GM21576 (cell line): Measurements from ENCODE around the gene COA6.
A peak's percentile ranks its signal among the peaks of the same experiment; 100 is the strongest.
"Not testable (repeated sequence)": the region's sequence is repeated elsewhere in the genome, so short reads cannot be mapped to it uniquely, and the experiment has no call there.

Source experiments
- ATAC-seq: cut with Tn5 transposase; IDR thresholded peaks from one replicate; pipeline ENCODE4 v1.9.1; 2021; ENCODE audit warnings: mild to moderate bottlenecking, moderate library complexity; ENCODE audit not compliant: unreplicated experiment

COA6 gene

DNA sequence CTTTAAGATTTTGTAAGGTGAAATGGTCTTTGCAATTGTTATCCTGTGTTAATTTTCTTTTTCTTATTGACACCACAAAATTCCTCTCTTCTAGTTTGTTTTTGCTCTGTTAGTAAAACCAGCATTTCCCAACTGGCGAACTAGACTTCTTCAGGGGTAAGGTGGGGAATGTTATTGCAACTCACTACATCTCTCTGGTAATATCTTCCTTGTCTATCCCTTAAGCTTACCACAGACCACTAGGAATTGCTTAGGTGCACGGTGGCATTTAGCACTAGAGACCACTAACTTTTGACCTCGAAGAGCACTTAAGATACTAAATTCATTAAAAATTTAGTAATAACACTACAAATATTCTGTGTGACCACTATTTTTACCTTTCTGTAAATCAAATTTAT, 4.2 kb upstream of the COA6 start:
- ATAC-seq: no peak

DNA sequence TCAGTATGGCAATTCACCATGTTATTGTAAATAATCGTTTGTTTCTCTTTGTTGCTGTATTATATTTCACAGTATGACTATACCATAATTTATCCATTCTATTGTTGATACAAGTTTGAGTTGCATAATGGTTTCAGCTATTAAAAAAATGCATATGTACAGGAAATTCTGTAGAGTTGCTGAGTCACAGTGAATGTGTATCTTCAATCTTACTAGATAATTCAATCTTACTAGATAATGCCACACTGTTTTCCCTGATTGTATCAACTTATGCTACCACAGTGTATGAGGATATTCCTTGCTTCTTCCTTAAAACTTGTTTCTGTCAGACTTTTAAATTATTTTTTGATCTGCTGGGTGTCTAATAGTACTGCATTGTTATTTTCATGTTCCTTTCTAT, 3.5 kb upstream of the COA6 start:
- no peak for ATAC-seq

DNA sequence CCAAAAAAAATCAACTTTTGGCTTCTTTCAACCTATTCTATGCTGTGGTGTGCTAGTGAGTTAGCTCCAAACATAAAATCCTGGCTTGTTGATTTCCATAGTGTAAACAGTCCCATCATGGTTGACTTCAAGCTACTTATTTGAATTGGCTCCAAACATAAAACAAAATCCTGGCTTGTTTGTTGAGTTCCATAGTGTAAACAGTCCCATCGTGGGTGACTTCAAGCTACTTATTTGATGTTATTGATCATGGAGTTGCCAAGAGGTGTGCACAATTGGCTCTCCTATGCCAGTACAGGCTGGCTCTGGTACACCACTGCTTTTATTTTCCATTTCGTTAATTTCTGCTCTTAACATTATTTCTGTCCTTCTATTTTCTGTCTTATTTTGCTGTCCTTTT, 1.8 kb upstream of the COA6 start:
- ATAC-seq: no peak

DNA sequence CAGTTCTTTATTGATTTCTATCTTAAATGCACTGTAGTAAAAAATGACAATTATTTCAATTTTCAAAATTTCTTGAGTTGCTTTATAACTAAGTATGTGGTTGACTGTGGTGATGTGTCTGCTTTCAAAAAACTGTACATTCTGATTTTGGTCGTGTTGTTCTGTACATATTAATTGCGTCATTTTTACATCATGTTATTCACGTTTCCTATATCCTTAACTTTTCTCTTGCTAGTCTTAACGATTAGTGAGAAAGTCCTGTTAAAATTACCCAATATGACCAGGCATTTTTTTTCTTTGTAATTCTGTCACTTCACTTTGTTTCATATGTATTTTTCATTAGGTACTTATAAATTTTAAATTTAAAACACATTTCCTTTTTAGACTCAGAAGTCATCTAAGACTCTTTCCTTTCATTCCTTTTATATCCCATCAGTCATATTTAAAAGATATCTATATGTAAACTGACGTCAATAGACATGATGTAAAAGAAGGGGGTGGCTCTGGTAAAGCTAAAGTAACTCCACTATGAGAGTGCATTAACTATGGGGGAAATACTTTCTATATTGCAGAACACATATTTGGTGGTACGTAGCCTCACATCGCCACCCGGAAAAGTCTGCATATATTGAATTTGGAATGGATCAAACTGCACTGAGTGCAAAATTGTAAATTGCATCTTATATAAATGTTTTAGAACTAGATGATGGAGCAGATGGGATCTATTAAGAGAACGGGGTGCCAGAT, 1.1 kb upstream of the COA6 start:
- ATAC-seq: no peak

DNA sequence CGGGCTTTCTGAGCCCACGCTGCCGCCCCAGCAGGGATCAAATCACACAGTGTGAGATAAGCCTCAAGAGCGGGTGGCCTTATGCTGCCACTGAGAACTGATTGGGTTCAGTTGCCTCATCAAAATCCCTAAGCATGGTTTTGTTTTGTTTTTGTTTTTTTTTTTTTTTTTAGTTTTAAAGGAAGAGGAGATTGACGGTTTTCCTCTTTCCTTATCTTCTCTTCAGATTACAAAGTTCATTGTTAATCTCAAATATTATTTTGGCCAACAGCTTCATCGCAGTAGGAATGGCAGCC, 651 bp downstream of the COA6 start:
- ATAC-seq: peak; percentile 21

DNA sequence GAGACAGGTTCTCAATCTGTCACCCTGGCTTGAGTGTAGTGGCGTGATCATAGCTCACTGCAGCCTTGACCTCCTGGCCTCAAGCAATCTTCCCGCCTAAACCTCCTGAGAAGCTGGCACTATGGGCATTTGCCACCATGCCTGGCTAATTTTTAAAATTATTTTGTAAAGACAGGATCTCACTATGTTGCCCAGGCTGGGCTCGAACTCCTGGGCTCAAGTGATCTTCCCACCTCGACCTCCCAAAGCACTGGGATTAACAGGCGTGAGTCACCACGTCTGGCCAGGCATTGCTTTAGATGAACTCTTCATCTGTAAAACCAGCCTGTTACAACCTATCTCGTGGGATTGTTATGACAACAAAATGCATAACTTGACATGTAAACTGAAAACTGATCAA, 2.4 kb downstream of the COA6 start:
- no peak for ATAC-seq

DNA sequence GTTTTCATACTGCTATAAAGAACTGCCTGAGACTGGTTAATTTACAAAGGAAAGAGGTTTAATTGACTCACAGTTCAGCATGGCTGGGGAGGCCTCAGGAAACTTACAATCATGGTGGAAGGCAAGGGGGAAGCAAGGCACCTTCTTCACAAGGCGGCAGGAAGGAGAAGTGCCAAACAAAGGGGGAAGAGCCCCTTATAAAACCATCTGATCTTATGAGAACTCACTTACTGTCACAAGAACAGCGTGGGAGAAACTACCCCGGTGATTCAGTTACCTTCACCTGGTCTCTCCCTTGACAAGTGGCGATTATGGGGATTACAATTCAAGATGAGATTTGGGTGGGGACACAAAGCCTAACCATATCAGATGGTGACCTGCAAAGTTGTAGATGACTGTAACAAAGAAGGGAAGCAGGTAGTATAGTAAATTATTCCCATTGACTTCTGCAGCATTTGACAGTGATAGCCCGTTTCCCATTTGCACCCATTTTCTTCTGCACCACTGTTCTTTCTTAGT, 6.4 kb downstream of the COA6 start:
- not testable (repeated sequence) for ATAC-seq

DNA sequence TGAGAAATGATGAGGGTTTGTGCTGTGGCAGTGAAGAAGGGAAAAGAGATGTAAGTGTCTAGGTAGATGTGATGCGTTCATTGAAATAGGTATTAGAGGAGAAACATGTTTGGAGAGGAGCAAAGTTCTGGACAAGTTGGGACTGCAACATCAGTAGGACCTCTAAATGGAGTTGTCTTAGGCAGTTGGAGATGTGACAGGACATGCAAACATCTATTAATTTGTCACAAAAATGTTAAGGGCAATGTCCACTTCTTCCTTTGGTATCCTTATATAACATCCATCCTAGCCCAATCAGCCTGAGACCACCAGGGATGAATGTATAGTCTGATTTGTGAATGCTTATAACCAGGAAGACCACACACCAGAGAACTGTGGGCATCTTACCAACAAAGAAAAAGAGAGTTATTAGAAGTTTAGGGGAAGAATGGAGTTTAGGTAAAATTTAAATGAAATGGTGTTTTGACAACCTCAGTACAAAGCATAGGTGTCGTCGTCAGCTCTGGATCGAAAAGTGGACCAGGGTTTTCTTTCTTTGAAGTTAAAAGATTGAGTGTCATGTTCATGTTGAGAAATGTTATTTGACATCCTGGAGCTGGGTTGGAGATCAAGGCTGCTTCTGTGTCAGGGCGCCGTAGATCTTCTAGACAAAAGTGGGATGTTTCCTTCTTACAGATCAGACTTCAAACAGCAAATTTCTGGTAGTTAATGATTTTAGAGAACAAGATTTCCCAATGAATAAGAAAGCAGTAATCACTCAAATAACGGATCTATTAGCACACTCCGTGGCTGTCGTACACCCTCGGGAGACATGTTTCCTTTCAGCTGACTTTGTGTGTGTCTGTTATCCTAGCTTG, 8.7 kb downstream of the COA6 start:
- no peak for ATAC-seq

DNA sequence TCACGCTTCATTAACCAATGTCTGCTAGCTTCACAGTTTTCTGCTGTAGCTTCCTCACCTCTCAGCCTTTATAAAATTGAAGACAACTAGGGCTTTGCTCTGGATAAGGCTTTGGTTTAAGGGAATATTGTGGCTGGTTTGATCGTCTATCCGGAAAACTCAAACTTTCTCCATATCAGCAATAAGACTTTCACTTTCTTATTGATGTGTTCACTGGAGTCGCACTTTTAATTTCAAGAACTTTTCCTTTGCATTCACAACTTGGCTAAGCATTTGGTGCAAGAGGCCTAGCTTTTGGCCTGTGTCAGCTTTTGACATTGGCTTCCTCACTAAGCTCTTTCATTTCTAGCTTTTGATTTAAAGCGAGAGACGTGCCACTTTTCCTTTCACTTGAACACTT, 12.9 kb downstream of the COA6 start:
- no peak for ATAC-seq

DNA sequence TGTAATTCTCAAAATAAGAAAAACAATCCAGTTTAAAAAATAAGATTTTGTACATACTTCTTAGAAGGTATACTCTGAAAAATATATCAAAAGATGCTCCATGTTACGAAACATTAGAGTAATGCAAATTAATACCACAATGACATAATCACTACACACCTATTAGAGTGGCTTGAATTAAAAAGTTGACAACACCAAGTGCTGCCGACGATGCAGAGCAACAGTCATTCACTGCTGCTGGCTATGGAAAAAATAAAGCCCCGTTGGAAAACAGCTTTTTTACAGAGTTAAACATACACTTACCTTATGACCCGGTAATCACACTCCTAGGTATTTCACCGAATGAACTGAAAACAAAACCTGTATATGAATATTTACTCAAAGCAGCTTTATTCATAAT, 14.8 kb downstream of the COA6 start:
- no peak for ATAC-seq

DNA sequence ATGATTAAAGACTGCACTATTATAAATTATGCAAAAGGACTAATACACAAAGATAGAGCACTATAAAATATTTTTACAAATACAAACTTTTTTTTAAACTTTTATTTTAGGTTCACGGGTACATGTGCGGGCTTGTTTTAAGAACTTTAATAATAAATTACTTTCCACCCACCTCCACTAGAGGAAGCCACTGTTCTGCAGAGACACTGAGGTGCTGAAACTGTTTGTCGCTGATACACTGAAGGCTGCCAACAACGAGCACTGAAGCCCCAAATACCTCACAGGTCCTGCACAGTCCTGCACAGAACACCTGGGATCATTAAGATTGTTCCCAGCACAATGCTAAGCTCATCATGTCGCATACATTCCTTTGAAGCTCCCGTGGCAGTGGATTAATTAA, 19.9 kb downstream of the COA6 start:
- ATAC-seq: no peak

DNA sequence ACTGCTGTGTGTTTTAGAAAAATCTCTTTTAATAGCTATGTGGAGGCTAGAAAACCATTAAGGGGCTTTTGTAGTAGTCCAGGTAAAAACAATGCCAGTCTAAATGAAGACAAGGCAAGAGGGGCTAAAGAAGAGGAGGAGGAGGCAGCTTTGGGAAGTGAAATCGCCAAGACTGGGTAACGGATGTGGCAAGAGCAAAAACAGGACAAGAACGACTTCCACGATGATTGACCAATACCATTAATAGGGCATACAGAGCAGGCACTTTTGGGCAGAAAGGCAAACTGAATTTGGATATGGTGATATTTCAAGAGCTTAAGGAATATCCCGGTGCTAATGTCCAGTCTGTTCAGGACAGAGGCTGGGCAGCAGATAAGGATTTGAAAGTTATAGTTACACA, 22.0 kb downstream of the COA6 start:
- ATAC-seq: no peak

DNA sequence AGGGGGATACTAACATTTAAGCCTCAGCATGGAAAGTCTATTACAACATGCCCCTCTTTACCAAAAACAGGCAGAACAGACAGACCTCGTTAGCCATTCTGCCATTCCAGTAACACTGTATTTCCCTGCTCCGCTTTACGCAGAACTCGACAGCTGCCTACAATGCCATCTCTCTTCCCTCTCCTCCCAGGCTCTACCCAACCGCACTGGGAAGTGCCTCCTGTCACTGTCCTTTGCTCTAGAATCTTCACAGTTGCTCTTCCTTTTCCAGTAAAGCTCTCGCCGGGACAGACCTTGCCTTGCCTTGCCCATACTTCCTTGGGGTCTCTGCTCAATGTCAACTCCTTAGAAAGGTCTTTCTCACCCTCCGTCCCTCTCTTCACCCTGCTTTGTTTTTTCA, 22.8 kb downstream of the COA6 start:
- ATAC-seq: no peak

DNA sequence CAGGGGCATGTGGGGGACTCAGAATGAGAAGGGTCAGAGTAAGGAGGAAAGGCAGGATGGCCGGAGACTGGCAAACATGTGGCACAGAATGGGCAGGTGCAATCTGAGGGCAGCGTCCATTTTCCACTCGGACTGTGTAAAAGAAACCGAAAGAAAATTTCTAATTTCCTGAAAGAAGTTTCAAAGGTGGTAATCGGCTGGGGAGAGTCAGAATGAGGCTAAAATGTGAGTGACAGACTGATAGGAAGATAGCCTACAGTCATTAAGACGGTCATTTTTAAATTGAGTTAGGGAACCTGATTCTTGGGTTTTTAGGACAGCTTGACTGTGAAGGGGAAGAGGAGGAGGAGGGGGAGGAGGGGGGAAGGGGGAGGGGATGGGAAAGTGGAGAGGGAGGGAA, 23.6 kb downstream of the COA6 start:
- ATAC-seq: no peak

DNA sequence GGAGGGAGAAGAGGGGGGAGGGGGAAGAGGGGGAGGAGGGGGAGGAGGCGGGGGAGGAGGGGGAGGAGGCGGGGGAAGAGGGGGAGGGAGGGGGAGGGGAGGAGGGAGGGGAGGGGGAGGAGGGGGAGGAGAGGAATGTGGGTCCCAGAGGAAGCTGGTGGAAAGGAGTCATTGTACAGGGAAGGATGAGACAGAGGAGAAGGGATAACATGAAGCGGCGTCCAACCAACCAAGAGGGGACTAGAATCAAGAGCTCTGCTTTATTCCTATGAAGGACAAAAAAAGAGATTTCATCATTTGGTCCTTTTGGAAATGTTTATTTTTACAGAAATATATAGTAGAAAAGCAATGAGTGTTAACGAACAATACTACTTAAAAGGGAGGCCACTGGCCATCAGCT, 24.5 kb downstream of the COA6 start:
- no peak for ATAC-seq

DNA sequence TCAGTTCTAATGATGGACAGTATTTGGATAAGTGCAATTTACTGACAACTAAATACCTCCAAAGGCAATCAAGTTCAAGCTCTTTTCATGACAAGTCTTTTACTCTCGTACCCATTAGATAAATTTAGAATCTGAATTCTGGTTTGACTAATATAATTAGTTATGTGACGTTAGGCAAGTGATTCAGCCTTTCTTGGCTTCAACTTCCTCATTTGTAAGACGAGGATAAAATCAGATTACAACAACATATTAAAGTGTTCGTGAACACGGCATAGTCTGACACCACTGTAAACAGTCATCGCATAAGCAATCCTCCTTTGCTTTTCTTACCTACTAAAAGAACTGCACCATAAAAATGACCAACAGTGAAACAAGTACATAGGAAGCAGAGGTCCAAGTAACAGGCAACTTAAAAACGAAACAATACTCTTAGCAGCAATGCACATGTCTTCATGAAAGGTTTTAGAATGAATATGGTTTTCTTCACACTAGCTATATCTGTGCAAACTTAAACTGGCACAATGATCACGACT, 25.7 kb downstream of the COA6 start:
- ATAC-seq: peak; percentile 51

DNA sequence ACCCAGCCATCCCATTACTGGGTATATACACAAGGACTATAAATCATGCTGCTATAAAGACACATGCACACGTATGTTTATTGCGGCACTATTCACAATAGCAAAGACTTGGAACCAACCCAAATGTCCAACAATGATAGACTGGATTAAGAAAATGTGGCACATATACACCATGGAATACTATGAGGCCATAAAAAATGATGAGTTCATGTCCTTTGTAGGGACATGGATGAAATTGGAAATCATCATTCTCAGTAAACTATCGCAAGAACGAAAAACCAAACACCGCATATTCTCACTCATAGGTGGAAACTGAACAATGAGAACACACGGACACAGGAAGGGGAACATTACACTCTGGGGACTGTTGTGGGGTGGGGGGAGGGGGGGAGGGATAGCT, 26.3 kb downstream of the COA6 start:
- ATAC-seq: not testable (repeated sequence)

DNA sequence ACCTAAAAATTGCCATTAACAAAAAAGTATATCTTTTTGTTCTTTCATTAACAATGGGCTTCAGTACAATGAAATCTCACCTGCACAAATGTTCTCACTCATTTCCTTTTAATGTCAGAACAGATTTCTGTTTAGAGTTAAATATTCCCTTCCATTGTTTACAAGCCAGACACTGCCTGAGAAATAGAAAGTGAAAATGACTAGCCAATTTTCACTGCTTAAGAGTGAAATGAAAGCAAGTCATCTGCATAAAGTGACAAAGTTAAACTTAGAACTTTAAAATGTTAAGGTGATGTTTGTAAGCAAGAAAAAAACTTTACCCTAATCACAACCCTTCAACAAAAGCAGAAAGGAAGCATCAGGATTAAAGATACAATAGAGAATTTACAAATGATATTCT, 27.5 kb downstream of the COA6 start:
- ATAC-seq: peak; percentile 63

DNA sequence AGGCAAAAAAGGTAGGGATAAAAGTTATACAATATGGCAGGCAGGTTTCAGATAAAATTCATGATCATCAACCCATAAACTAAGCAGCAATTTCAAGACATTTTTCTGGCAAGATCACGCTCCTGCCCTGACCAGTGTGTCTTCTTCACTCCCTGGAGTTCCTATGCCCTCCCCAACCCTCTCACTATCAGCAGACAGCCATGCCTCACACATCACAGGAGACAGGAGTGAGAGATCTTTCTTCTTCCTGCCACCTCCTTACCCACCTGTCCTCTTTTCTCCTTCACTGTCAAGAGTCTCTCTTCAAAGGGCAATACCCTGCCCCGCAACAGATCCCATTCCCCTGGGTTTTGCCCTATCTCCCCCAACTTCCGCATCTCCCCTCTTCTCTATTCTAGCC, 28.4 kb downstream of the COA6 start:
- ATAC-seq: no peak

DNA sequence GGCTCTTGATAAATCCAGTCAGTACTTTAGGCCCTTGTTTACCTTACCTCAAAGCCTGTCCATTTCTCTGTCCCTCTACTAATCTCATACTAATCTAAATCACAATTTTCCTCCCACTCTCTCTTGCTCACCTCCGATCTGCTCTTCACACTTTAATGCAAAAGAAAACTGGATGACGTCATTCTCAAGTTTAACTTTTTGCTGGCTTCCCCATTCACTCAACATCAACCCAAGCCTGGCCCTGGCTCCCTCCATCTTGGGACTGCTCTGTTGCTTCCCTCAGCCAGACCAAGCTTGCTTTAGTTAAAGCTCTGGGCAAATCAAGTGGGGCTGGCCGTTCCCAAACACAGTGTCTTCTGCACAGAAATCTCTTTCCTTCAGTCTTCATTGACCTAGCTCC, 29.7 kb downstream of the COA6 start:
- ATAC-seq: no peak

DNA sequence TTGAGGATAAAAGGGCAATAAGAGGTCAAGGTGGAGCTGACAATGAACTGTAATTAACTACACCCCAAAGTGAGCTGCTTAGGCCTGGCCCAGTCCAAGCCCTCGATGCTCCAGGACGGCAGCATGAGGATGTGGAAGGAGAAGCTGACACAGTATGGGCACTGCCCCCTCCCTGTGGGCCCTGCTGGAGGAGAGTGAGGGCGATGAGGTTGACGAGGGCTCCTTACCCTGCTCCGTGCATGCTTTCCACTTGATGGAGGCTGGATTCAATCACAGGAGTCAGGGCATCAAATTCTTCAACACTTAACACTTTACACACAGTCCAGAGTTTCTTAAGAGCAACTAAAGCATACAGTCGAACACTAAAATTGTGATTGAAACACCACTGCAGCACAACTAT, 32.4 kb downstream of the COA6 start:
- ATAC-seq: no peak

DNA sequence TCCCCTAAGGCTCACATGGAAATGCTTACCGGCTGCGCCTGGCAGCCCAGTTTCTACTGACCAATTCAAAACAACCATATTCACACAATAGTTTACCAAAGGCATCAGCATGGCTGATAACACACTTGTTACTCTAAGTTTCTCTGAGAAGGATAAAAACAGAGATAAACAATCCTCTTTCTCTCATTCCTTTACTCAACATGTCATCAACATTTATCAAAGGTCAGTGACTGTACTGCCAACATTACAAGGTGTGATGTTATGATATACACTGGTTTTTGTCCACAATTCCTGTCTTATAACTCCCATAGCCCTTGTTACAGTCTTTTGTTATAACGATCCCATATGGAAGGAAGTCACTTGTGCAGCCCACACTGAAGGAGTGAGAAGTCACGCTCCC, 33.6 kb downstream of the COA6 start:
- ATAC-seq: no peak
